OCI-LY3 (cell line): ENCODE measurements around the gene NPPC.

Experiments used
- CTCF ChIP-seq: fragments of 200-600, 300-600 bp; sonication (generic); IDR thresholded peaks from 2 replicates; pipeline ENCODE4 v1.5.1; 2014; ENCODE audit warnings: antibody characterized with exemption, low read length, low read depth
- EZH2phosphoT487 ChIP-seq: fragments of 200-600 bp; shearing (Covaris generic); IDR thresholded peaks from 2 replicates; pipeline ENCODE4 v1.6.1; 2018; ENCODE audit warnings: antibody characterized with exemption, mixed run types, low read depth

- TF ChIP-seq CTCF, result no peak
- TF ChIP-seq EZH2phosphoT487, result no peak
Measured at GRCh38 chr2:231887756-231888155, 38.4 kb downstream of the NPPC start.
